Spinal cord (tissue), 10 donors: Measurements from ENCODE around the gene PBX3. TPM values are rescaled to one million over a fixed set of nuclear protein-coding genes. Genes with fewer than 3 reads are reported as not detected.
"Not testable (repeated sequence)": the region's sequence is repeated elsewhere in the genome, so short reads cannot be mapped to it uniquely, and the experiment has no call there.

Source experiments
- DNase-seq, 6 donors: peaks; one replicate each; pipeline versions ENCODE4 v3.0.0 to v3.0.0-alpha.2; 2013 to 2015; ENCODE audit warnings: low spot score in 6 of 6, low read depth in 4 of 6
- H3K27ac ChIP-seq: one replicate; pipeline ENCODE4 v1.5.1; 2013; ENCODE audit warnings: low read depth, low read length, control low read depth
- H3K27me3 ChIP-seq: one replicate; pipeline ENCODE4 v1.6.1; 2013; ENCODE audit warnings: low read length; ENCODE audit not compliant: control insufficient read depth, insufficient read depth
- H3K36me3 ChIP-seq: one replicate; pipeline ENCODE4 v1.6.1; 2013; ENCODE audit warnings: low read length; ENCODE audit not compliant: control insufficient read depth, insufficient read depth
- H3K4me1 ChIP-seq: one replicate; pipeline ENCODE4 v1.6.1; 2013; ENCODE audit warnings: low read length; ENCODE audit not compliant: control insufficient read depth, insufficient read depth
- H3K4me3 ChIP-seq: one replicate; pipeline ENCODE4 v1.5.1; 2013; ENCODE audit warnings: low read depth, low read length, control low read depth
- H3K9me3 ChIP-seq: one replicate; pipeline ENCODE4 v1.6.1; 2013; ENCODE audit warnings: low read length; ENCODE audit not compliant: control insufficient read depth, insufficient read depth
- WGBS: methylation state at CpG from one replicate; pipeline ENCODE4 v1.1.5; 2013; ENCODE audit warnings: missing lambda C conversion rate; ENCODE audit not compliant: insufficient coverage; 5-methylcytosine and 5-hydroxymethylcytosine counted together
- polyA plus RNA-seq, 2 donors: library from polyadenylated mRNA; unstranded; fragments of 120-200 nt; gene quantifications; one replicate each; pipeline ENCODE4 v1.2.1, GENCODE V29; 2013; ENCODE audit not compliant: insufficient read length in 2 of 2
- total RNA-seq, 2 donors: library from RNA; depleted of rRNA in 1 of 2; stranded (reverse); fragments of 120-200 nt in 1 of 2; fragments of >200 nt in 1 of 2; gene quantifications; one replicate each; pipeline versions ENCODE4 v1.2.3 to v1.2.4, GENCODE V29; 2013 to 2014
- donor health status: healthy.

Gene PBX3
- total and polyA plus RNA-seq, 4 donors = 44.6 to 132 (median 86.4) TPM

DNA sequence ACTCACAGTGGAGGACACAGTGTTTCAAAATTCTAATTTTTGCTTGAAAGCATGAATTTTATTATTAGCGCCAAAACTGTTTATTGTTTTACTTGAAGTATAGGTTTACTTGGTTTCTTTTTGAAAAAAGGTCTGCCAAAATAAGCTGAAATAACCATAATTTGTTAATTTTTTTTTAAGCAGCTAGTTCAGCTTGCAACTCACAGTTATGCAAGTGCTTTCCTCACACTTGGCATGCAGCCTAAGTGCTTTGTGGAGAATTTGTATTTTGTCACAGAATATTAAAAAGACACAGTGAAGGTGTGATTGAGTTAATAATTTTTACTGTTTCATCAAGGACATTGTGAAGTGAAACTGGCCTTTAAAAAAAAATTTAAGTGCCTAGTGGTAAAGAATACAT, 21.6 kb downstream of the PBX3 start:
- Histone ChIP-seq H3K36me3 (no peaks in the 10 kb centered on the region), H3K9me3 (no peaks in the 10 kb centered on the region), H3K27me3 (no peaks in the 10 kb centered on the region), H3K4me3 (no peak overlapping the region), H3K4me1 (no peaks in the 10 kb centered on the region), H3K27ac (no peak overlapping the region)
- no peak for DNase-seq
- WGBS = no CpG with 5 or more reads among the region's 1 CpG

DNA sequence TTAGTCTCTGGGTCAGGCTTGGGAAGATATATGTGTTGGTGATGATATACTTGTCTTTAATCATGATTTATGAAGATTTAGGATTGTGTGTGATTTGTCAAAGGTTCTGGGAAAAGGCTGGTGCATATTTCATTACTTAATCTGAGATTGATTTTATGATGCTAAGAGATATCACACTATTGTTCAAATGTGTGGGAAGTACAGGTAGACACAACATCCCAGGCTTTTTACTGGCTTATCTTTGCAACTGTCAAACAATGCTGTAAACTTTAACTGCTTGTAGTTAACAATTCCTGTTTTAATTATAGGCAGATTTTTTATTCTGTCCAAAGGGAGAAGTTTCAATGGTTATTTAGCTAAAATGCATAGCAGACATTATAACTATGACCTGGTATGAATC, 23.9 kb downstream of the PBX3 start:
- Histone ChIP-seq H3K27me3 (no peaks in the 10 kb centered on the region), H3K4me3 (no peak overlapping the region), H3K36me3 (no peaks in the 10 kb centered on the region), H3K4me1 (no peaks in the 10 kb centered on the region), H3K27ac (no peak overlapping the region), H3K9me3 (no peaks in the 10 kb centered on the region)
- no peak for DNase-seq

DNA sequence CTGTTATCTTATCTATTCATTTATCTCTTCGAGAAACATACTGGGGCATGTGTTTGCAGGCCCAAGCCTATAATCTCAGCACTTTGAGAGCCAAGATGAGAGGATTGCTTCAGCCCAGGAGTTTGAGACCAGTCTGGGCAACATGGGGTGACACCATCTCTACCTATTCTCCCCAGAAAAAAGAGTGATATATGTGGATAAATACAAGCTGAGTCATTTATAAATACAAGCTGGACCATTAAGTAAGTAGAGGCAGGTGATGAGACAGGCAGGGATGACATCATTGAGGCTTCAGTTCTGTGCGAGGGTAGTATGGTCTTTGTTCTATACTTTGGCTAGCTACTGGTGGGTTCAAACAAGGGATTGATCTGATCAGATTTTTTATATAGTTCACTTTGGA, 25.6 kb downstream of the PBX3 start:
- DNase-seq = no peak
- Histone ChIP-seq H3K27me3 (no peaks in the 10 kb centered on the region), H3K4me3 (no peak overlapping the region), H3K27ac (no peak overlapping the region), H3K4me1 (no peaks in the 10 kb centered on the region), H3K9me3 (no peaks in the 10 kb centered on the region), H3K36me3 (no peaks in the 10 kb centered on the region)
- WGBS = 86% methylated on average over 1 of the region's 2 CpGs

DNA sequence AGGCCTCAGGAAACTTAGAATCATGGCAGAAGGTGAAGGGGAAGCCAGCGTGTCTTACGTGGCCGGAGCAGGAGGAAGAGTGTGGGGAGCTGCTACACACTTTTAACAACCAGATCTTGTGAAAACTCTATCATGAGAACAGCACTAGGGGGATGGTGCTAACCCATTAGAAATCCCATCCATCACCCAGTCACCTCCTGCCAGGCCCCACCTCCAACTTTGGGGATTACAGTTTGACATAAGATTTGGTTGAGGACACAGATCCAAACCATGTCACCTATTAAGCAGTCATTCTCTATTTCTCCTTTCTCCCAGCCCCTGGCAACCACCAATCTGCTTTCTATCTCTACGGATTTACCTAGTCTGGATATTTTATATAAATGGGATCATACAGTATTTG, 26.9 kb downstream of the PBX3 start:
- no CpG with 5 or more reads among the region's 4 CpGs for WGBS
- DNase-seq = no peak
- Histone ChIP-seq H3K9me3 (no peaks in the 10 kb centered on the region), H3K36me3 (no peaks in the 10 kb centered on the region), H3K4me1 (no peaks in the 10 kb centered on the region), H3K27ac (no peak overlapping the region), H3K4me3 (no peak overlapping the region), H3K27me3 (no peaks in the 10 kb centered on the region)

DNA sequence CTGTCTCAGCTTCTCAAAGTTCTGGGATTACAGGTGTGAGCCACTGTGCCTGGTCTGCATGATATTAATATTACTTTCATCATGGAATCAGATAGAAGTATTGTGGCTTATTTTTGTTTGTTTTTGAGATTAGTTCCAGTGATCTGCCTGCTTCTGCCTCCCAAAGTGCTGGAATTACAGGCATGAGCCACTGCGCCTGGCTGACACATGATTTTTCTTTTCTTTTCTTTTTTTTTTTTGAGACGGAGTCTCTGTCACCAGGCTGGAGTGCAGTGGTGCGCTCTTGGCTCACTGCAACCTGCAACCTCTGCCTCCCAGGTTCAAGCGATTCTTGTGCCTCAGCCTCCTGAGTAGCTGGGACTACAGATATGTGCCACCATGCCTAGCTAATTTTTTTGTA, 29.6 kb downstream of the PBX3 start:
- not testable (repeated sequence) for H3K36me3 ChIP-seq, H3K4me1 ChIP-seq, H3K27ac ChIP-seq, H3K4me3 ChIP-seq, H3K9me3 ChIP-seq, DNase-seq, H3K27me3 ChIP-seq
- 90% methylated on average over 3 of the region's 4 CpGs for WGBS

DNA sequence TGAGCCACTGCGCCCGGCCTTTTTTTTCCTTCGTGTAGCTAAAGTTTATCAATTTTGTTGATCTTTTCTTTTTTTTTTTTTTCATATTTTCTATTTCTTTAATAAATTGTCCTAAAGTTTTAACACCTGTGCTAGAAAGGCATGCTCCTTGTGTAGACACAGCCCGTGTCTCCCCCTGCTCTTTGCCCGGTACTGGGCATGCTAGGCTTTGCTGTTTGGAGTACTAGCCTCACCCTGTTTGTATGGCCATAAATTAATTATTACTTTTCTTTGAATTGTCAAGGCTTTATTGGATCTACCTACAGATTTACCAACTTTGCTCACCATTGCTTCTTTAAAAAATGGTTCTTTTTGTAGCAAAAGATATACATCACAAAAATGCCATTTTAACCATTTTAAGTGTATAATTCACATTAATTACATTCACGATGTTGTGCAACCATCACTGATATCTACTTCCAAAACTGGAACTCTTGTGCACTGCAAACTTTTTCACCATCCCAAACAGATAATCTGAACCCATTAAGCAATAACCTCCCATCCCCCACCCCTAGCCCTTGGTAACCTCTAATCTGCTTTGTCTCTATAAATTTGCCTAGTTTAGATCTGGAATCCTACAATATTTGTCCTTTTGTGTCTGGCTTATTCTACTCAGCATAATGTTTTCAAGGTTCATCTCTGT, 31.5 kb downstream of the PBX3 start:
- not testable (repeated sequence) for H3K9me3 ChIP-seq, H3K4me3 ChIP-seq, DNase-seq, H3K27me3 ChIP-seq, H3K36me3 ChIP-seq, H3K4me1 ChIP-seq, H3K27ac ChIP-seq
- WGBS = no CpG with 5 or more reads among the region's 6 CpGs

DNA sequence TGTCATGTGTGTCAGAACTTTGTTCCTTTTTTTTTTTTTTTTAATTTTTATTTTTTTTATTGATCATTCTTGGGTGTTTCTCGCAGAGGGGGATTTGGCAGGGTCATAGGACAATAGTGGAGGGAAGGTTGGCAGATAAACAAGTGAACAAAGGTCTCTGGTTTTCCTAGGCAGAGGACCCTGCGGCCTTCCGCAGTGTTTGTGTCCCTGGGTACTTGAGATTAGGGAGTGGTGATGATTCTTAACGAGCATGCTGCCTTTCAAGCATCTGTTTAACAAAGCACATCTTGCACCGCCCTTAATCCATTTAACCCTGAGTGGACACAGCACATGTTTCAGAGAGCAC, 32.0 kb downstream of the PBX3 start:
- not testable (repeated sequence) for DNase-seq, H3K27me3 ChIP-seq, H3K36me3 ChIP-seq, H3K9me3 ChIP-seq, H3K4me3 ChIP-seq, H3K4me1 ChIP-seq, H3K27ac ChIP-seq
- WGBS = no CpG with 5 or more reads among the region's 5 CpGs

DNA sequence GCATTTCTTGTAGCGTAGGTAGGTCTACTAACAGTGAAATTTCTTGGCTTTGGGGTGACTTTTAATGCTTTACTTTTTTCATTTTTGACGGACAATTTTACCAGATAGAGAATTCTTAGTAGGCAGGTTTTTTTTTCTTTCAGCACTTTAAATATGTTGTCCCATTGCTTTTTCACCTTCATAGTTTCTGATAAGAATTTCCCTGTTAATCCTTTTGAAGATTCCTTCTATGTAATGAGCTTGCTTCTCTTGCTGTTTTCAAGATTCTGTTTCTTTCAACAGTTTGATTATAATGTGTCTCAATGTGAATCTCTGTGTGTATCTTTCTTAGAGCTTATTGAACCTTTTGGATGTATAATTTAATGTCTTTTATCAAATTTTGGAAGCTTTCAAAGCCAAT, 35.5 kb downstream of the PBX3 start:
- H3K4me1 ChIP-seq = no peaks in the 10 kb centered on the region
- peaks cover 2% of the 10 kb centered on the region for H3K36me3 ChIP-seq
- no peak overlapping the region for H3K27ac ChIP-seq
- DNase-seq = no peak
- H3K4me3 ChIP-seq = no peak overlapping the region
- H3K27me3 ChIP-seq = no peaks in the 10 kb centered on the region
- no peaks in the 10 kb centered on the region for H3K9me3 ChIP-seq
- 100% methylated on average over 1 of the region's 2 CpGs for WGBS

DNA sequence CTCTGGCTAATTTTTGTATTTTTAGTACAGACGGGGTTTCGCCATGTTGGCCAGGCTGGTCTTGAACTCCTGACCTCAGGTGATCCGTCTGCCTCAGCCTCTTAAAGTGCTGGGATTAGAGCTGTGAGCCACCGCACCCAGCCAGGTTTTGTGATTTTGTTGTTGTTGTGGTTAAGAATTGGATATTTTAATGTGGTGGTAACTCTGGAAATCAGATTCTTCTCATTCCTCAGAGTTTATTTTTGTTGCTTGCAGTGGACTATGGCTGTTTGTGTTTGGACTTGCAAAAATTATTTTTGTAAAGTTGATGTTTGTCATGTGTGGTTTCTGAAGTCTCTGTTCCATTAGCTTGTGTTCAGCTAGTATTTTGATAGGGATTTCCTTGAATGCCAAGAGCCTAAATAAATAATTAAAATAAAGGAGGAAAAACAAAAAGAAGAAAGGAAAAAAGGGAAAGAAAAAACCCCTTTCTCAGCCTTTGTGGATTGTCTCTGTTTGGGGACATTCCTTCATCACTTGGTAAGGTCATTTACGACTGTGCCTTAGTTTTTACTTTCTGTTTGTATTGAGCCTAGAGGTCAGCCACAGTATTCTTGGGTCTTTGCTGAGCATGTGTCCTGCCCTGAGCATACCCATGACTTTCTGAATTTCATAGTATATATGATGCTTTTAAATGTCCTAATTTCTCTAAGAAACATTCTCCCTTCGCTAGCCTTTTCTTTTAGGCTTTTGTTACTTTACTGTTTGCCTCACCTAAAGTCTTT, 37.3 kb downstream of the PBX3 start:
- no peaks in the 10 kb centered on the region for H3K4me1 ChIP-seq
- 80% methylated on average over 4 of the region's 6 CpGs for WGBS
- DNase-seq = no peak
- H3K36me3 ChIP-seq = peaks cover 2% of the 10 kb centered on the region
- no peak overlapping the region for H3K27ac ChIP-seq
- no peak overlapping the region for H3K4me3 ChIP-seq
- H3K9me3 ChIP-seq = no peaks in the 10 kb centered on the region
- H3K27me3 ChIP-seq = no peaks in the 10 kb centered on the region

DNA sequence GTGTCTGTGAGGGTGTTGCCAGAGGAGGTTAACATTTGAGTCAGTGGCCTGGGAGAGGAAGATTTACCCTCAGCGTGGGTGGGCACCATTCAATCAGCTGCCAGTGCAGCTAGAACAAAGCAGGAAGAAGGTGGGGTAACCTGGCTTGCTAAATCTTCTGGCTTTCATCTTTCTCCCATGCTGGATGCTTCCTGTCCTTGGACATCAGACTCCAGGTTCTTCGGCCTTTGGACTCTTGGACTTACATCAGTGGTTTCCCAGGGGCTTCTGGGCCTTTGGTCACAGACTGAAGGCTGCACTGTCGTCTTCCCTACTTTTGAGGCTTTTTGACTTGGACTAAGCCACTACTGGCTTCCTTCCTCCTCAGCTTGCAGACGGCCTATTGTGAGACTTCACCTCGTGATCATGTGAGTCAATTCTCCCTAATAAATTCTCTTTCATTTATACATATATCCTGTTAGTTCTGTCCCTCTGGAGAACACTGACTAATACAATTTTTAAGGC, 38.1 kb downstream of the PBX3 start:
- H3K27ac ChIP-seq = no peak overlapping the region
- no peaks in the 10 kb centered on the region for H3K27me3 ChIP-seq

More for the DNA sequence above, 38.1 kb downstream of the PBX3 start:
- no peak for DNase-seq
- peaks cover 2% of the 10 kb centered on the region for H3K36me3 ChIP-seq
- no peaks in the 10 kb centered on the region for H3K4me1 ChIP-seq
- H3K4me3 ChIP-seq = no peak overlapping the region
- no peaks in the 10 kb centered on the region for H3K9me3 ChIP-seq
- WGBS = 81% methylated on average over 5 of the region's 5 CpGs
